Erythroblast (primary cell): ENCODE data around the gene MRM3.
"Not testable (repeated sequence)": the region's sequence is repeated elsewhere in the genome, so short reads cannot be mapped to it uniquely, and the experiment has no call there.

Experiments
- GATA1 ChIP-seq: IDR thresholded peaks from 2 replicates; pipeline ENCODE4 v1.6.1; 2011; ENCODE audit warnings: low read depth, mild to moderate bottlenecking, control low read depth, low read length, moderate library complexity
- POLR2A ChIP-seq: IDR thresholded peaks from 2 replicates; pipeline ENCODE4 v1.6.1; 2011; ENCODE audit warnings: mild to moderate bottlenecking, low read length

DNA sequence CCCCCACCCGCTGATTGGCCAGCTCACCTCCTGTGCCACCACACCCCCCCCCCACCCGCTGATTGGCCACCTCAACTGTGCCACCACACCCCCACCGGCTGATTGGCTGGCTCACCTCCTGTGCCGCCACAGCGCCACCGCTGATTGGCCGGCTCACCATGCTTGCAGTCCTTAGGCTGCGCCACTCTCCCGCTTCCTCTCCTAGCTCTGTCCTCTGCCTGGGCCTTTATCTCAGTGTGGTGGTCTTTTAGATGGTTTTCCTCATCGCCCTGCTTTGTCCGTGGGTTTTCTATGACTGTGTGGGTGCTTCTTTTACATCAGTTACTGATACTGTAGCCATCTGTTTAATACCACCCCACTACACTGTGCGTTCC is 8.7 kb downstream of the MRM3 start:
- TF ChIP-seq POLR2A, GATA1: not testable (repeated sequence)
